HG03066 (cell line): ENCODE measurements around the gene SPZ1.
"Not testable (repeated sequence)": the region's sequence is repeated elsewhere in the genome, so short reads cannot be mapped to it uniquely, and the experiment has no call there.

ENCODE experiments used
- ATAC-seq: cut with Tn5 transposase; IDR thresholded peaks from one replicate; pipeline ENCODE4 v1.9.1; 2021; ENCODE audit warnings: low read depth; ENCODE audit not compliant: unreplicated experiment

SPZ1 gene, protein sequence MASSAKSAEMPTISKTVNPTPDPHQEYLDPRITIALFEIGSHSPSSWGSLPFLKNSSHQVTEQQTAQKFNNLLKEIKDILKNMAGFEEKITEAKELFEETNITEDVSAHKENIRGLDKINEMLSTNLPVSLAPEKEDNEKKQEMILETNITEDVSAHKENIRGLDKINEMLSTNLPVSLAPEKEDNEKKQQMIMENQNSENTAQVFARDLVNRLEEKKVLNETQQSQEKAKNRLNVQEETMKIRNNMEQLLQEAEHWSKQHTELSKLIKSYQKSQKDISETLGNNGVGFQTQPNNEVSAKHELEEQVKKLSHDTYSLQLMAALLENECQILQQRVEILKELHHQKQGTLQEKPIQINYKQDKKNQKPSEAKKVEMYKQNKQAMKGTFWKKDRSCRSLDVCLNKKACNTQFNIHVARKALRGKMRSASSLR

DNA sequence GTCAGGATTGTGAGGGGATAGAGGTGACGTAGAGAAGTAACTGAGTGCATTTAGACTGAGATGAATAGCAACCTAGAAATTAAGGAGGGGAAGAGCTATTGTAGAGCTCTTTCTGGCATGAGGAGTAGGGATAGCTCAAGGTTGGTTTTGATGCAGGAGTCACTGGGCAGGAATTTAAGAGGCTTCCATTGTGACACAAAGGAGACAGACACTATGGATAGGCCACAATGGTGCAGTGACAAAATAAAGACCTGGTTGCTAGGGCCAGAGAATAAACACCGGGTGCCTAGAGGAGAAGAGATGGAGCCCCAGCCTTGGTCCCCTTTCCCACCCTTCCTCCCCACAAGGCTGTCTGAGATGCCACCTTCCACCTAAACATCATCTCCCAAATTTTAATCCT, at the start of gene SPZ1:
Gene SPZ1, plus strand, starts transcription at position 301 of the 400 bp plus-strand sequence. CDS start 214 bp downstream, outside the sequence.
- ATAC-seq: no peak

DNA sequence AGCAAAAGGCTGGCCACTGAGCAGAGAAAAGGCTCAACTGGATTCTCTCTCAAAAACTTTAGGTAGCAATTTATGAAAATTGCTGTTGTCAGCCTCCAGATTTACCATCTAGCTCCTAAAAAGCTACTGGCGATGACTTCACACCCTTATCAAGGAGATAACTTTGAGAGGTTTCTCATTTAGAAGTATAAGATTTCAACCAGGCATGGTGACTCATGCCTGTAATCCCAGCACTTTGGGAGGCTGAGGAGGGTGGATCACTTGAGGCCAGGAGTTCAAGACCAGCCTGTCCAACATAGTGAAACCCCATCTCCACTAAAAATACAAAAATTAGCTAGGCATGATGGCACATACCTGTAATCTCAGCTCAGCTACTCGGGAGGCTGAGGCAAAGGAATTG, 49.3 kb upstream of the SPZ1 start:
- ATAC-seq: not testable (repeated sequence)

- no peak for ATAC-seq
Observed at GRCh38 chr5:80275347-80275746, 44.5 kb upstream of the SPZ1 start.

DNA sequence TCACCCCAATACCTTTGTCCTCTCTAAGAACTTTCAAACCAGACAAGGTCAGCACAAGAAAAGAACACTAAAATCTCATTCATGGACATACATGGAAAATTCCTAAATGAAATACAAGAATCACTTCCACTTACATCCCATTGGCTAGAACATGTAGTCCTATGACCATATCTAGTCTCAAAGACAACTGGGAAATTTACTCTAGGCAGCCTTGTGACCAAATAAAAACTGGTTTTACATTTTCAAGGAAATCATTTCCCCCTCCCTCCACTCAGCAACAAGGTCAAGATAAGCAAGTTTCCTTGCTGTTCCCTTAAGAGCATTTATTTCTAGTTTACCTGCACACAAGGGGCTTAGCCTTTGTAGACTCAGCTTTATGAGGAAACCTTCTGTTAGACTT, 43.6 kb upstream of the SPZ1 start:
- ATAC-seq: no peak

GRCh38 chr5:80277191-80277590, 42.6 kb upstream of the SPZ1 start:
- ATAC-seq: no peak

GRCh38 chr5:80282054-80282453, 37.7 kb upstream of the SPZ1 start:
- ATAC-seq: no peak

DNA sequence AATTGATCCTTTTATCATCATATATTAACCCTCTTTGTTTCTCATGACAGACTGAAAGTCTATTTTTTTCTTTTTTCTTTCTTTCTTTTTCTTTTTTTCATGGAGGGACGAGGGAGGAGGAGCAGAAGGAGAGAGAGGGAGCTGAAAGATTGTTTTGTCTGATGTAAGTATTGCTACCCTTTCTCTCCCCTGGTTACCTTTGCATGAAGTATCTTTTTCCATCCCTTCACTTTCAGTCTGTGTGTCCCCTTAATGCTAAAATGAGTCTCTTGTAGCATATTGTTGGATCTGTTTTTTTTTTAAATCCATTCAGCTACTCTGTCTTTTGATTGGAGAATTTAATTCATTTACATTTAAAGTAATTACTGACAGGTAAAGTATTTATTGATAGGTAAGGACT, 36.4 kb upstream of the SPZ1 start:
- ATAC-seq: no peak

DNA sequence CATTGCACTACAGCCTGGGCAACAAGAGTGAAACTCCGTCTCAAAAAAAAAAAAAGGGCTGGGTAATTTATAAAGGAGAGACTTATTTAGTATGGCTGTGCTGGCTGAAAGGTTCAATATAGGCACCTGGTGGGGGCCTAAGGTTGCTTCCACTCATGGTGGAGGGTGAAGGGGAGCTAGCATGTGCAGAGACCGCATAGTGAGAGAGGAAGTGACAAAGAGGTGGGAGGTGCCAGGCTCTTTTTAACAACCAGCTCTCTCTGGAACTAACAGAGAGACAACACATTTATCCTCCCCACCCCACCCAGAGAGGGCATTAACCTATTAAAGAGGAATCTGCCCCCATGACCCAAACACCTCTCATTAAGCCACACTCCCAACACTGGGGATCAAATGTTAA, 35.1 kb upstream of the SPZ1 start:
- ATAC-seq: no peak

DNA sequence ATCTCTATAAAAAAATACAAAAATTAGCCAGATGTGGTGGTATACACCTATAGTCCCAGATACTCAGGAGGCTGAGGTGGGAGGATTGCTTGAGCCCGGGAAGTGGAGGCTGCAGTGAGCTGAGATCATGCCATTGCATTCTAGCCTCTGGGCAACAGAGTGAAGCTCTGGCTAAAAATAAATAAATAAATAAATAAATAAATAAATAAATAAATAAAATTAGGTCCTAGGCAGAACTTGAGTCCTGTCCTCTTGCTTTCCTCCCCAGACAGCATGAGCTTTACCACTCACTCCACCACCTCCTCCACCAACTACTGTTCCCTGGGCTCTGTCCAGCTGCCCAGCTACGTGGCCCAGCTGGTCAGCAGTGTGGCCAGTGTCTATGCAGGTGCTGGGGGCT, 31.6 kb upstream of the SPZ1 start:
- no peak for ATAC-seq

GRCh38 chr5:80289320-80289719, 30.5 kb upstream of the SPZ1 start:
- no peak for ATAC-seq

DNA sequence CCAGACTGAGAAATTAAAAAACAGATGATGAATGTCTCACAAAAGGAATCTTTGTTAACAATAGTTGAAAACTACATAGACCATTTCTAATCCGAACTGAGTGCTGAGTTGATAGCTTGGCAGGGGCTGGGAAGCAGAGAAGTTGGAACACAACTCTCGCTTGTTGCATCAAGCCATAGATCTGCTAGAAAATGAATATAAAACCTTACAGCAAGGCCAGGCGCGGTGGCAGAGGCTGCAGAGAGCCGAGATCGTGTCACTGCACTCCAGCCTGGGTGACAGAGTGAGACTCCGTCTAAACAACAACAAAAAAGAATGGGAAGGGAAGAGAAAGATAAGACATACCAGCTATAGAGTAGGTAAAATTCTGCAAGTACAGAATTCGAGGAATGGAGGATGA, 28.0 kb upstream of the SPZ1 start:
- no peak for ATAC-seq

GRCh38 chr5:80296121-80296520, 23.7 kb upstream of the SPZ1 start:
- no peak for ATAC-seq

- no peak for ATAC-seq
Observed at GRCh38 chr5:80299601-80300000, 20.2 kb upstream of the SPZ1 start.

GRCh38 chr5:80300125-80300524, 19.7 kb upstream of the SPZ1 start:
- ATAC-seq: no peak

DNA sequence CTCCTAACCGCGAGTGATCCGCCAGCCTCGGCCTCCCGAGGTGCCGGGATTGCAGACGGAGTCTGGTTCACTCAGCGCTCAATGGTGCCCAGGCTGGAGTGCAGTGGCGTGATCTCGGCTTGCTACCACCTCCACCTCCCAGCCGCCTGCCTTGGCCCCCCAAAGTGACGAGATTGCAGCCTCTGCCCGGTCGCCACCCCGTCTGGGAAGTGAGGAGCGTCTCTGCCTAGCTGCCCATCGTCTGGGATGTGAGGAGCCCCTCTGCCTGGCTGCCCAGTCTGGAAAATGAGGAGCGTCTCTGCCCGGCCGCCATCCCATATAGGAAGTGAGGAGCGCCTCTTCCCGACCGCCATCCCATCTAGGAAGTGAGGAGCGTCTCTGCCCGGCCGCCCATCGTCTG, 19.0 kb upstream of the SPZ1 start:
- not testable (repeated sequence) for ATAC-seq

- not testable (repeated sequence) for ATAC-seq
Observed at GRCh38 chr5:80301342-80301741, 18.5 kb upstream of the SPZ1 start.

DNA sequence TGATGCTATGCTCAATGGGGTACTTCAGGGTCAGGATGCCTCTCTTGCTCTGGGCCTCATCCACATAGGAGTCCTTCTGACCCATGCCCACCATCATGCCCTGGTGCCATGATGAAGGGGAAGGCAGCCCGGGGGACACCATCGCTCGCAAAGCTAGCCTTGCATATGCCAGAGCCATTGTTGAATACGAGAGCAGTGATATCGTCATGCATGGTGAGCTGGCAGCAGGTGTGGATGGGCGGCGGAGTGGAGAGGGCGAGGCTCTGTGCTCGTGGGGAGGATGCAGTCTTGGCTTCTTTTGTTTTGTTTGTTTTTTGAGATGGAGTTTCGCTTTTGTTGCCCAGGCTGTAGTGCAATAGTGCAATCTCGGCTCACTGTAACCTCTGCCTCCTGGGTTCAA, 17.2 kb upstream of the SPZ1 start:
- ATAC-seq: no peak

GRCh38 chr5:80308526-80308925, 11.3 kb upstream of the SPZ1 start:
- ATAC-seq: no peak

DNA sequence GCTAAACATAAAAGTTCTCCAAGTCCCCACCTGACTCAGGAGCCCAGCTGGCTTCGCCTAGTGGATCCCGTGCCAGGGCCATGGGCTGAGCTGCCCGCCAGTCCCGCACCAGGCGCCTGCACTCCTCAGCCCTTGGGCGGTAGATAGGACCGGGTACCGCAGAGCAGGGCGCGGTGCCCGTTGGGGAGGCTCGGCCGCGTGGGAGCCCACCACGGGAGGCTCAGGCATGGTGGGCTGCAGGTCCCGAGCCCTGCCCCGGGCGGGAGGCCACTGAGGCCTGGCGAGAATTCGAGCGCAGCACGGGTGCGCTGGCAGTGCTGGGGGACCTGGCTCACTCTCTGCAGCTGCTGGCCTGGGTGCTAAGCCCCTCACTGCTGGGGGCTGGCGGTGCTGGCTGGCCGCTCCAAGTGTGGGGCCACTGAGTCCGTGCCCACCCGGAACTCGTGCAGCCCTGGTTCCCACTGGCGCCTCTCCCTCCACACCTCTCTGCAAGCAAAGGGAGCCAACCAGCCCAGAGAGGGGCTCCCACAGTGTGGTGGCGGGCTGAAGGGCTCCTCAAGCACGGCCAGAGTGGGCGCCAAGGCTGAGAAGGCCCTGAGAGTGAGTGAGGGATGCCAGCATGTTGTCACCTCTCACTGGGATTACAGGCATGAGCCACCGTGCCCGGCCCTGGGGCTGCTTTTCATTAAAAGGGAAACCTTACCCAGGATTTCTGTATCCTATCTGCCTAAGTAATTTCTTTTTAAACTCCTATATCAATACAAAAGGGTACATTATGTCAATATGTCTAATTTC, 9.7 kb upstream of the SPZ1 start:
- ATAC-seq: no peak

- ATAC-seq: no peak
Observed at GRCh38 chr5:80315244-80315643, 4.6 kb upstream of the SPZ1 start.

- no peak for ATAC-seq
Observed at GRCh38 chr5:80318212-80318611, 1.6 kb upstream of the SPZ1 start.

DNA sequence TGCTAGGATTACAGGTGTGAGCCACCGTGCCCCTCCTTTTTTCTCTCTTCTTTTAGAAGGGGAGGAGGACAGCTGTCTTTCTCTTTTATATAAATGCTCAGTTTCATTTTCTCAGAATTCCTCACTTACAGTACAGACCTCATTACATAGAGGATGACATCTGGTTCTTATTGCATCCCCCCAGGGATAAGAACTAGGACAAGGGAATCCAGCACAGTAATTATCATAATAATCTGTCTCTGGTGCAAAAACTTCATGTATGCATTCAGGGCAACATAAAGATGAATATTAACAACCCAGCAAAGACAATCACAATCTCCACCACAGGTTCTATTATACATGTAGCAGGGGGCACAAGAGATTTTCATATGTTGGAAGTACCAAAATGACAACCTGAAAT, 5.1 kb downstream of the SPZ1 start:
- no peak for ATAC-seq
